GM12875 (cell line): ENCODE results near the gene BOLA3.

Experiments
- H3K4me3 ChIP-seq: one replicate; pipeline ENCODE4 v1.5.1; 2011; ENCODE audit warnings: low read depth, low read length, control low read depth
- CTCF ChIP-seq: IDR thresholded peaks from 2 replicates; pipeline ENCODE4 v1.5.1; 2011; ENCODE audit warnings: low read depth, mild to moderate bottlenecking, control low read depth, inconsistent platforms, low read length, moderate library complexity, borderline replicate concordance; ENCODE audit not compliant: insufficient read depth

Gene BOLA3

GRCh38 chr2:74100254-74101216 is 47.2 kb downstream of the BOLA3 start:
- no peak overlapping the region for H3K4me3 ChIP-seq
- TF ChIP-seq CTCF, result no peak

GRCh38 chr2:74099835-74100234 is 47.9 kb downstream of the BOLA3 start:
- TF ChIP-seq CTCF, result no peak
- H3K4me3 ChIP-seq, result no peak overlapping the region

GRCh38 chr2:74099271-74099670 is 48.4 kb downstream of the BOLA3 start:
- TF ChIP-seq CTCF, result no peak

GRCh38 chr2:74097574-74097973 is 50.1 kb downstream of the BOLA3 start:
- H3K4me3 ChIP-seq, result no peak overlapping the region
- no peak for TF ChIP-seq CTCF

More at GRCh38 chr2:74099271-74099670, 48.4 kb downstream of the BOLA3 start:
- no peak overlapping the region for H3K4me3 ChIP-seq

- no peak for TF ChIP-seq CTCF
- no peak overlapping the region for H3K4me3 ChIP-seq
Observed at GRCh38 chr2:74096052-74096451, 51.7 kb downstream of the BOLA3 start.

GRCh38 chr2:74095632-74096031 is 52.1 kb downstream of the BOLA3 start:
- no peak overlapping the region for H3K4me3 ChIP-seq
- no peak for TF ChIP-seq CTCF

- no peak for TF ChIP-seq CTCF
- H3K4me3 ChIP-seq, result no peak overlapping the region
Observed at GRCh38 chr2:74094291-74094690, 53.4 kb downstream of the BOLA3 start.
